HG03025 (cell line): Measurements from ENCODE around the gene LIME1.
"Not testable (repeated sequence)": the region's sequence is repeated elsewhere in the genome, so short reads cannot be mapped to it uniquely, and the experiment has no call there.

Source experiments
- ATAC-seq: cut with Tn5 transposase; IDR thresholded peaks from one replicate; pipeline ENCODE4 v1.9.1; 2021; ENCODE audit warnings: mild to moderate bottlenecking, moderate library complexity; ENCODE audit not compliant: unreplicated experiment, low FRiP score

LIME1 gene

GRCh38 chr20:63706852-63707557, 29.5 kb upstream of the LIME1 start:
- peak; percentile 11 for ATAC-seq

GRCh38 chr20:63707558-63708300, 28.7 kb upstream of the LIME1 start, which contains the start of the genes ARFRP1 and ZGPAT:
Gene ARFRP1, minus strand, starts transcription at chr20:63707976. Its CDS starts 885 bp downstream, at chr20:63707091.
Gene ZGPAT, plus strand, starts transcription at chr20:63708039. Its CDS starts 542 bp downstream, at chr20:63708581.
- ATAC-seq, result peak; percentile 47

- no peak for ATAC-seq
Observed at GRCh38 chr20:63708301-63709148, 27.9 kb upstream of the LIME1 start.

- no peak for ATAC-seq
Observed at GRCh38 chr20:63709149-63709527, 27.3 kb upstream of the LIME1 start.

GRCh38 chr20:63711085-63711645, 25.3 kb upstream of the LIME1 start:
- no peak for ATAC-seq

- no peak for ATAC-seq
Observed at GRCh38 chr20:63712191-63712590, 24.3 kb upstream of the LIME1 start.

GRCh38 chr20:63714858-63715257, 21.6 kb upstream of the LIME1 start:
- no peak for ATAC-seq

GRCh38 chr20:63718996-63719395, 17.5 kb upstream of the LIME1 start:
- no peak for ATAC-seq

GRCh38 chr20:63722967-63723622, 13.4 kb upstream of the LIME1 start:
- ATAC-seq, result not testable (repeated sequence)

GRCh38 chr20:63730189-63730733, 6.2 kb upstream of the LIME1 start:
- not testable (repeated sequence) for ATAC-seq

- ATAC-seq, result no peak
Observed at GRCh38 chr20:63731410-63731809, 5.1 kb upstream of the LIME1 start.

GRCh38 chr20:63732118-63733095, 4.1 kb upstream of the LIME1 start:
- ATAC-seq, result no peak

GRCh38 chr20:63733117-63733516, 3.3 kb upstream of the LIME1 start:
- ATAC-seq, result no peak

GRCh38 chr20:63733579-63734081, 2.8 kb upstream of the LIME1 start:
- no peak for ATAC-seq

GRCh38 chr20:63734111-63734945, 2.1 kb upstream of the LIME1 start:
- ATAC-seq, result no peak

GRCh38 chr20:63734946-63735858, 1.3 kb upstream of the LIME1 start:
- no peak for ATAC-seq
